ENCODE results near the gene MUC6. TPM values are rescaled to one million over a fixed set of nuclear protein-coding genes. Genes with fewer than 3 reads are reported as not detected.

MUC6 gene
- polyA plus RNA-seq, 1 donor: 0.15 TPM

GRCh38 chr11:1041471-1041870 lies 5.0 kb upstream of the MUC6 start:
- Histone ChIP-seq H3K9me3 (ENCODE audit: control insufficient read depth, low read depth, low read length) (no peaks in the 10 kb centered on the region), H3K4me3 (ENCODE audit: low read length) (no peak overlapping the region), H3K36me3 (ENCODE audit: control insufficient read depth, insufficient read depth, low read length) (no peaks in the 10 kb centered on the region), H3K27ac (ENCODE audit: low read length) (no peak overlapping the region), H3K27me3 (ENCODE audit: control insufficient read depth, insufficient read depth, low read length) (peaks cover 5% of the 10 kb centered on the region), H3K4me1 (ENCODE audit: control insufficient read depth, insufficient read depth, low read length) (peaks cover 15% of the 10 kb centered on the region)
- no CpG with 5 or more reads among the region's 9 CpGs for WGBS (ENCODE audit: insufficient coverage, low lambda C conversion rate)
- DNase-seq: no peak

- H3K4me3 ChIP-seq (ENCODE audit: low read length): no peak overlapping the region
- H3K27ac ChIP-seq (ENCODE audit: low read length): no peak overlapping the region
- peaks cover 15% of the 10 kb centered on the region for H3K4me1 ChIP-seq (ENCODE audit: control insufficient read depth, insufficient read depth, low read length)
- no peaks in the 10 kb centered on the region for H3K9me3 ChIP-seq (ENCODE audit: control insufficient read depth, low read depth, low read length)
- H3K27me3 ChIP-seq (ENCODE audit: control insufficient read depth, insufficient read depth, low read length): peaks cover 5% of the 10 kb centered on the region
- no peak for DNase-seq
- no CpG with 5 or more reads among the region's 8 CpGs for WGBS (ENCODE audit: insufficient coverage, low lambda C conversion rate)
- no peaks in the 10 kb centered on the region for H3K36me3 ChIP-seq (ENCODE audit: control insufficient read depth, insufficient read depth, low read length)
These were observed 4.6 kb upstream of the MUC6 start for GRCh38 chr11:1041149-1041467.

GRCh38 chr11:1040428-1041148 lies 4.1 kb upstream of the MUC6 start:
- H3K36me3 ChIP-seq (ENCODE audit: control insufficient read depth, insufficient read depth, low read length): no peaks in the 10 kb centered on the region
- no peaks in the 10 kb centered on the region for H3K9me3 ChIP-seq (ENCODE audit: control insufficient read depth, low read depth, low read length)
- no CpG with 5 or more reads among the region's 16 CpGs for WGBS (ENCODE audit: insufficient coverage, low lambda C conversion rate)
- no peak for DNase-seq
- peaks cover 15% of the 10 kb centered on the region for H3K4me1 ChIP-seq (ENCODE audit: control insufficient read depth, insufficient read depth, low read length)
- peaks cover 5% of the 10 kb centered on the region for H3K27me3 ChIP-seq (ENCODE audit: control insufficient read depth, insufficient read depth, low read length)
- no peak overlapping the region for H3K27ac ChIP-seq (ENCODE audit: low read length)
- no peak overlapping the region for H3K4me3 ChIP-seq (ENCODE audit: low read length)

- WGBS (ENCODE audit: insufficient coverage, low lambda C conversion rate): no CpG with 5 or more reads among the region's 32 CpGs
- DNase-seq: no peak
- Histone ChIP-seq H3K27me3 (ENCODE audit: control insufficient read depth, insufficient read depth, low read length) (peaks cover 5% of the 10 kb centered on the region), H3K27ac (ENCODE audit: low read length) (no peak overlapping the region), H3K4me1 (ENCODE audit: control insufficient read depth, insufficient read depth, low read length) (peaks cover 15% of the 10 kb centered on the region), H3K4me3 (ENCODE audit: low read length) (no peak overlapping the region), H3K9me3 (ENCODE audit: control insufficient read depth, low read depth, low read length) (no peaks in the 10 kb centered on the region), H3K36me3 (ENCODE audit: control insufficient read depth, insufficient read depth, low read length) (no peaks in the 10 kb centered on the region)
These were observed 3.2 kb upstream of the MUC6 start for GRCh38 chr11:1039481-1040427.

- Histone ChIP-seq H3K36me3 (ENCODE audit: control insufficient read depth, insufficient read depth, low read length) (no peaks in the 10 kb centered on the region), H3K27me3 (ENCODE audit: control insufficient read depth, insufficient read depth, low read length) (peaks cover 5% of the 10 kb centered on the region), H3K4me3 (ENCODE audit: low read length) (no peak overlapping the region), H3K4me1 (ENCODE audit: control insufficient read depth, insufficient read depth, low read length) (peaks cover 15% of the 10 kb centered on the region), H3K9me3 (ENCODE audit: control insufficient read depth, low read depth, low read length) (no peaks in the 10 kb centered on the region), H3K27ac (ENCODE audit: low read length) (no peak overlapping the region)
- no CpG with 5 or more reads among the region's 12 CpGs for WGBS (ENCODE audit: insufficient coverage, low lambda C conversion rate)
- no peak for DNase-seq
These were observed 2.4 kb upstream of the MUC6 start for GRCh38 chr11:1038921-1039320.

GRCh38 chr11:1038361-1038760 lies 1.8 kb upstream of the MUC6 start:
- WGBS (ENCODE audit: insufficient coverage, low lambda C conversion rate): no CpG with 5 or more reads among the region's 10 CpGs
- Histone ChIP-seq H3K9me3 (ENCODE audit: control insufficient read depth, low read depth, low read length) (no peaks in the 10 kb centered on the region), H3K4me3 (ENCODE audit: low read length) (no peak overlapping the region), H3K27me3 (ENCODE audit: control insufficient read depth, insufficient read depth, low read length) (peaks cover 5% of the 10 kb centered on the region), H3K4me1 (ENCODE audit: control insufficient read depth, insufficient read depth, low read length) (peaks cover 15% of the 10 kb centered on the region), H3K36me3 (ENCODE audit: control insufficient read depth, insufficient read depth, low read length) (no peaks in the 10 kb centered on the region), H3K27ac (ENCODE audit: low read length) (no peak overlapping the region)
- DNase-seq: no peak

- Histone ChIP-seq H3K36me3 (ENCODE audit: control insufficient read depth, insufficient read depth, low read length) (no peaks in the 10 kb centered on the region), H3K27ac (ENCODE audit: low read length) (no peak overlapping the region), H3K4me1 (ENCODE audit: control insufficient read depth, insufficient read depth, low read length) (peaks cover 15% of the 10 kb centered on the region), H3K27me3 (ENCODE audit: control insufficient read depth, insufficient read depth, low read length) (peaks cover 5% of the 10 kb centered on the region), H3K4me3 (ENCODE audit: low read length) (no peak overlapping the region), H3K9me3 (ENCODE audit: control insufficient read depth, low read depth, low read length) (no peaks in the 10 kb centered on the region)
- DNase-seq: no peak
- WGBS (ENCODE audit: insufficient coverage, low lambda C conversion rate): no CpG with 5 or more reads among the region's 26 CpGs
These were observed 1.1 kb upstream of the MUC6 start for GRCh38 chr11:1037506-1038055.

GRCh38 chr11:1036931-1037330 lies 413 bp upstream of the MUC6 start:
- no peak for DNase-seq
- Histone ChIP-seq H3K36me3 (ENCODE audit: control insufficient read depth, insufficient read depth, low read length) (no peaks in the 10 kb centered on the region), H3K27ac (ENCODE audit: low read length) (no peak overlapping the region), H3K4me3 (ENCODE audit: low read length) (no peak overlapping the region), H3K9me3 (ENCODE audit: control insufficient read depth, low read depth, low read length) (no peaks in the 10 kb centered on the region), H3K27me3 (ENCODE audit: control insufficient read depth, insufficient read depth, low read length) (peaks cover 5% of the 10 kb centered on the region), H3K4me1 (ENCODE audit: control insufficient read depth, insufficient read depth, low read length) (peaks cover 10% of the 10 kb centered on the region)
- WGBS (ENCODE audit: insufficient coverage, low lambda C conversion rate): no CpG with 5 or more reads among the region's 13 CpGs

- Histone ChIP-seq H3K4me1 (ENCODE audit: control insufficient read depth, insufficient read depth, low read length) (no peaks in the 10 kb centered on the region), H3K27me3 (ENCODE audit: control insufficient read depth, insufficient read depth, low read length) (peaks cover 5% of the 10 kb centered on the region), H3K27ac (ENCODE audit: low read length) (no peak overlapping the region), H3K4me3 (ENCODE audit: low read length) (no peak overlapping the region), H3K9me3 (ENCODE audit: control insufficient read depth, low read depth, low read length) (no peaks in the 10 kb centered on the region), H3K36me3 (ENCODE audit: control insufficient read depth, insufficient read depth, low read length) (no peaks in the 10 kb centered on the region)
- WGBS (ENCODE audit: insufficient coverage, low lambda C conversion rate): no CpG with 5 or more reads among the region's 29 CpGs
- DNase-seq: no peak
These were observed 788 bp downstream of the MUC6 start for GRCh38 chr11:1035577-1036283.

Measured in large intestine (tissue), 3 donors.